ENCODE results near the gene LMTK3.
"Not testable (repeated sequence)": the region's sequence is repeated elsewhere in the genome, so short reads cannot be mapped to it uniquely, and the experiment has no call there.

LMTK3 gene

GRCh38 chr19:48490981-48491792 lies 20.4 kb downstream of the LMTK3 start:
- no peak for DNase-seq (ENCODE audit: low spot score)

DNA sequence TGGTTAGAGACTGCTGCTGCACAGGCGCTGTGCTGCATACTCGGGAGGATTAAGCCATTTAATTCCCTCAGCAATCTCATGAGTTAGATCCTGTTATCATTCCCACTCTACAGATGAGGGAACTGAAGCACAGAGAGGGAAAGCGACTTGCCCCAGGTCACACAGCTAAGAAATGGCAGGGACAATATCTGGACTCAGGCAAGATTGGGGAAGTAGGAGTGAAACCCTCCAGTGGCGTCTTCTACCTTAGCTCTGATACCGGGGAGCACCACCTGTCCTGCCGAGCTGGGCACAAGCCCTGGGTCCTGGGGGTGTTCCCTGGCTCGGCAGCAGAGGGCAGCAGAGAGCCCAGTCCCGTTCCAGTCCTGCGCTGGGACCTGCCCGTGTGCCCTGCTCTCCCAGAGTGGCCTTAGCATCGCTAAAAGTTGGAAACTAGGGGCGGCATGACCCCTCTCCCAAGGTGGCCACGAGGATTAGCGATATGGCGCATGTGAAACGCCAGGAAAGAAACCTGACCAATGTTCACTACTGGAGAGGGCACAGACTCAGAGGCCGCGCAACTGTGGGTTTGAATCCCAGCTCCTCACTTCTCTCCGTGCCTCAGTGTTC lies 21.9 kb downstream of the LMTK3 start:
- no peak for DNase-seq (ENCODE audit: low spot score)

- not testable (repeated sequence) for DNase-seq (ENCODE audit: low spot score)
Measured at GRCh38 chr19:48488478-48488877, 23.2 kb downstream of the LMTK3 start.

DNA sequence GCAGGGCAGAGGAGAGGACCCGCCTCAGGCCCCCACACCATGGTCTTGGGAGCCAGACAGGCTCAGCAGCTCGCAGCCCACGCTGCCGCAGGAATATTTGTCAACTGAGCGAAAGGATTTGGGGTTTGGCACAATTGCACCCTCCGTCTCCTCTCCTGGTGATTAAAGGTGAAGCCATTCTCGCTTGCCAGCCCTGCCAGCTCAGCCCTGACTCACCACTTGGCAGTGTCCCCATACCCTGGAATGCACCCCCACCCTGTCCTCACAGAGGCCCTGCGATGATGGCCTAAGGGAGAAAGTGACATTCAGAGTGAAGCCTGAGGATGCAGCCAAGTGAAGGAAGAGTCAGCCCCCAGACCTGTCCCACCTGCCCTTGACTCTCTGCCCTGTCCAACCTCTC lies 23.7 kb downstream of the LMTK3 start:
- no peak for DNase-seq (ENCODE audit: low spot score)

DNA sequence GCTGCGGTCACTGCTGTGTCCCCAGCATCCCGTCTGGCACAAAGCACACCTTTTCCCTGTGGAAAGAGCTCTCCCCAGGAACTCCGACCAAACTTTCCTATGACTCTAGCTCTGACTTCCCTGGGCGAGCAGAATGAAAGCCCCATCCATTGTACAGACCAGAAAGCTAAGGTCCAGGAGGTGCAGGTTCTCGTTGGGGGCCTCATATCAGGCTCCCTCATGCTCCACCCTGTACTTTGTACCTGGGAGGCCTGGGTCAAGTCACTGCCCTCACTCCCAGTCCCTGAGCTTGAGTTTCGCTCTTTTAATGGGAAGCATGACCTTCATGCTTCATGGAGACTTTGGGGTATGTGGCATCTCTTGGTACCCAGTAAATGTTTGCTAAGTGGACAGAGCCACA lies 24.1 kb downstream of the LMTK3 start:
- no peak for DNase-seq (ENCODE audit: low spot score)

DNA sequence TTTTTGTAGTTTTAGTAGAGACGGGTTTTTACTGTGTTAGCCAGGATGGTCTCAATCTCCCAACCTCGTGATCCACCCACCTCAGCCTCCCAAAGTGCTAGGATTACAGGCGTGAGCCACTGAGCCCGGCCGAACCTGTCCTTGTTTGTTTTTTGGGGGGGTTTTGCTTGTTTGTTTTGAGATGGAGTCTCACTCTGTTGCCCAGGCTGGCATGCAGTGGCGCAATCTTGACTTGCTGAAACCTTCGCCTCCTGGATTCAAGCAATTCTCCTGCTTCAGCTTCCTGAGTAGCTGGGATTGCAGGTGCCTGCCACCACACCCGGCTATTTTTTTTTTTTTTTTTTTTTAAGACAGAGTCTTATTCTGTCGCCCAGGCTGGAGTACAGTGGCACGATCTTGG lies 24.9 kb downstream of the LMTK3 start:
- not testable (repeated sequence) for DNase-seq (ENCODE audit: low spot score)

DNA sequence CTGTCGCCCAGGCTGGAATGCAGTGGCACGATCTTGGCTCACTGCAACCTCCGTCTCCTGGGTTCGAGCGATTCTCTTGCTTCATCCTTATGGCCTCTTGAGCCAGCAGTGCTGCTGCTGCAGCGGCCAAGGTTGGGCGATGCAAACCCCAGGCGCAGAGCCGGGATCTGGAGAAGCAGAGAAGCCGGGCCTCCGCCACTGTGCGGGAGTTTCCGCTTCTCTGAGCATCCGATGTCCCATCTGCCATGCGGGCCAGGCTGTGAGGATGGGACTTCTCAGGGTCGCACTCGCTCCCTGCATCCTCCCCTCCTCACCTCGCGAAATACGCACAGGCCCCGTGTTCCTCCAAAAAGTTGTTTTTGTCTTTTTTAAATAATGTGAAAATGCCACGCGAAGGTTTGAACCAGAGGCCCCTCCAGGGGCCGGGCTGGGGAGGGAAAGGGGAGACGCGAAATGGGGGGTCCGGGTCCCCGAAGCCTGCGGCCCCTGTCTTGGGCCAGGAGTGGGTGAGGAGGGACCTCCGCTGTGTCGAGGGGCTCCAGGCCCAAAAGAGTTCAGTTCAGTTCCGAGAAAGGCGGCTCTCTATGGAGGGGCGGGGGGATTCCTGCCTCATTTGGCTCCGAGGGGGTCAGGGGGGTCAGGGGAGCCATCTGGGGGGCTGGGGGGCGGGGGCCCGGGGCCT lies 26.6 kb downstream of the LMTK3 start:
- DNase-seq (ENCODE audit: low spot score), result no peak

- DNase-seq (ENCODE audit: low spot score), result no peak
Measured at GRCh38 chr19:48484247-48484893, 27.3 kb downstream of the LMTK3 start.

GRCh38 chr19:48483301-48483700 lies 28.3 kb downstream of the LMTK3 start:
- DNase-seq (ENCODE audit: low spot score), result no peak

DNA sequence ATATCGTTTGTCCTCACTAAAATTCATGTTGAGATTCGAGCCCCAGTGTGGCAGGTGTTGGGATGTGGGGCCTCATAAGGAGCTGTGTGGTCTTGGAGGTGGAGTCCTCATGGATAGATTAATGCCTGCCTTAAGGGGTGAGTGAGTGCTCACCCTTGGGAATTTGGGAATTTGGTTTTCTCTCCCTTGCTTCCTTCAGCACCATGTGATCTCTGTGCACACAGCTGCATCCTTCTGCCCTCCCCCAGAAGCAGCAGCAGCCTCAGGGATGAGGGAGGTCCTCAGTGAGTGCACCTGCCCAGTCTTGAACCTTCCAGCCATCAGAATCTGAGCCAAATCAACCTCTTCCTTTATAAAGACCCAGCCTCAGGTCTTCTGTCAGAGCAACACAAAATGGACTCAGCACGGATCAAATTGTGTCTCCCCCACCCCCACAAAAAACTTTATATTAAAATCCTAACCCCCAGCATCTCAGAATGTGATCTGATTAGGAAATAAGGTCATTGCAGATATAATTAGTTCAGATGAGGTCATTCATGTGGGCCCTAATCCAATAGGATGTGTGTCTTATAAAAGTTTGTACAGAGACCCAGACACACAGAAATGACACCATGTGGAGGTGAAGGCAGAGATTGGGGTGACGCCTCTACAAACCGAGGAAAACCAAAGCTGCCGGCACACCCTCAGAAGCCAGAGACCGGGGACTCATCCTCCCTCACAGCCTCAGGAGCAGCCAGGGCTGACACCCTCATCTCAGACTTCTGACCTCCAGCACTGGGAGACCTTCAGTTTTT lies 29.6 kb downstream of the LMTK3 start:
- no peak for DNase-seq (ENCODE audit: low spot score)

DNA sequence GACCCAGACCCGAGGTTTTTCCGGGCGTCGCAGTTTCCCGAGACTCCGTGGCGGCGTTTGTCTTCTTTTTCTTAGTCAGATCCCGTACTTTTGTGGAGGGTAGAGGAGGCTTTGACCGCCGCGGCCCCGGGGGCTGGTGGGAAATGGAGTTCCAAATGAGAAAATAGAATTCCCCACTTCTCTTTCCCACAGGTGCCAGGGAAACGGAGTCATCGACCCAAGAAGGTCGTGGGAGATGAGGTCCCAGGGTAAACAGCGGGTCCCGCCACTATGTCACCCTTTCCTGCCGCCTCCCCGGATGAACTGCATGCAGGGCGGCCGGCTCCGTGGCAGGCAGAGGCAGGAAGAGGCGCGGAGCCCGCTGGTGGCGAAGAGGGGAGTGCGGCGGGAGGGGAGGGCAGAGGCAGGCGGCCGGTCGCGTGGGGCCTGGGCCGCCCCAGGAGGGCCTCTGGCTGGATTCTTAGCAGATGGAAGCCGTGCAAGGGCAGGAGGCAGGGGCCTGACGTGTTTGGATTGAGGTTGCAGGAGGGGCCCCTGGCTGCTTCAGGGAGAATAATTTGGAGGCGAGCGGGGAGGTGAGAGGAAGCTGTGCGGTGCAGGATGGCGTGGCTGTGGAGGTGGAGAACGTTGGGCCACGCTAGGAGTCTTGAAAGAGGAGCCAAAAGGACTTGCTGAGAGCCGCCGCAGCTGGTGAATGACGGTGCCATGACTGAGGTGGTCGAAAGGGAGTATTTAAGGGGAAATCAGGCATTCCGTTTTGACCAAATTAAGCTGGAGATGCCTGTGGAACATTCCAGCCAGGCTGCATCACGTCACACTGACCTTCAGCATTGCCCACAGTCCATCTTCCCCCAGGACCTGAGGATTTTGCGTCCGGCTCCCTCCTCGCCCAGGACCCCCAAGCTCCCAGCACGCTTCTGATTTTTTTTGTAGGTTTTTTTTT lies 30.8 kb downstream of the LMTK3 start:
- no peak for DNase-seq (ENCODE audit: low spot score)

- DNase-seq (ENCODE audit: low spot score), result no peak
Measured at GRCh38 chr19:48480183-48480557, 31.5 kb downstream of the LMTK3 start.

DNA sequence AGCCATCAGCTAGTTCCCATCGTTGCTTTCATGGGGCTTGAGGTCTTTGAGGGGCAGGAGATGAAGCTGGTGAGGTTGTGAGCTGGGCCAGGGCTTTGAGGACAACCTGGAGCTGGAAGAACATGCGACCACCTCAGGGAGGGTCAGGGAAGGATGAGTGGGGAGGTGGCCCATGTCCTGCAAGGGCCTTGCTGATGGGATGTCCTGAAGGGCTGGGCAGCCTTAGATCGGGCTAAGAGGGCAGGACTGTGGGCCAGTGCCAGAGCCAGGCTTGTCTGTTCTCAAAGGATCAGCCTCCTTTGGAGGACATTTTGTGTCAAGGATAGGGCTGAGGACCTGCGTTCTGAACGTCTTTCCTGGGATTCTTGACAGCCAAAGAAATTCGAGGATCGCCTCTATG lies 31.9 kb downstream of the LMTK3 start:
- DNase-seq (ENCODE audit: low spot score), result no peak

GRCh38 chr19:48478339-48479256 lies 33.0 kb downstream of the LMTK3 start:
- DNase-seq (ENCODE audit: low spot score), result no peak

- DNase-seq (ENCODE audit: low spot score), result no peak
Measured at GRCh38 chr19:48477698-48478338, 33.8 kb downstream of the LMTK3 start.

DNA sequence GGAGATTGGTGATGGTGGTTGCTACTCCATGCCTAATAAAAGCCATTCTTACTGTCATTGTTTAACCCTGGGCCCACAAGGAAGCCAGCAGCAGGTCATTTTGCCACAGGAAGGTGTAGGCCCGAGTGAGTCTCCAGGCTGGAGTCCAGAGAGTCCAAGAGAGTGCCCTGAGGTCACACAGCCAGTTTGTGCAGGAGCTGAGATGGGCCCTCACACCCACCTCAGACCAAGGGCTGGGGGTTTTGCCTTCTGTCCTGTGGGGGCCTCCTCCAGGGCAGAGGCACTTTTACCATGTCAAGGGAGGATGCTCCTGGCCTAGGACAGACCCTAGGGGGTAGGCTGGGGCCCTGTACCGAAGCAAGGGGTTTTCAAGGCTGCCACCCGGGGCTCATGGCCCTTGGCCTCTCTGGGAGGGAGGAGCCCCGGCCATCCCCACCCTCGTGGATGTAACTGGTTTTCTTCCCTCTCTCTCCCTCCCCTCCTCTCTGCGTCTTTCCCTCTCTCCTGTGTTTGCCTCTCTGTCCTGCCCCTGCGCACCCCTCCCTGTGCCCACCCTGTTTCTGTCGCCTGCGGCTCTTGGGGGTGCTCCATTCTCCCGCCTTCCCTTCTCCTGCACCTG lies 34.5 kb downstream of the LMTK3 start:
- no peak for DNase-seq (ENCODE audit: low spot score)

GRCh38 chr19:48476176-48476575 lies 35.5 kb downstream of the LMTK3 start:
- DNase-seq (ENCODE audit: low spot score), result no peak

DNA sequence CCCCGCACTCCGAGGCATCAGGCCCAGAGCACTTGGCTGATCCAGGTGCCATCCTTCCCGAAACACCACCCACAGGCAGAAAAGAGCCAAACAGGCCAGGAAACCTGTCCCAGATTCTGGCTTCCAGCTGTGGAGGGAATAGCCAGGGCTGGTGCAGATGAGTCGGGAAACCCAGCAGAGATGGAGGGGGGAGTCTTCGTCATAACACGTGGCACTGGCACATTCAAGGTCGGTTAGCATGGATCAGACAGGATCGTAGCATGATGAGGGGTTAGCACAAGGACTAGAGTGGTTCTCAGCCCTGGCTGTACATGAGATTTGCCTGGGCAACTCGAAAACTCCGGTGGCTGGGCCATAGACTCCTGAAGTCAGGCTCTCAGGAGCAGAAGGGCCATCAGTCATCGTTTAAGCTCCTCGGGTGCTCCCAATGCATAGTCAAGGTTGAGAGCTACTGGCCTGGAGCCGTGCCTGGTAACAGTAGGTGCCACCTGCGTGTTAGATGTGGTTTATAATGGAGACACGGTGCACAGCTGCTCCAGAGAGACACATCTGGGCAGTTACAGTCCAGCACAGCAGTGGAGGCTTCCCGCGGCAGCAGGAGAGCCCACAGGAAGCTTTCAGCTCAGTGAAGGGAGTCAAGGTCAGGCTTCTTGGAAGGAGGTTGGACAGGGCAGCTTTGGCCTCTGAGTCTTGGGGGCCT lies 36.1 kb downstream of the LMTK3 start:
- no peak for DNase-seq (ENCODE audit: low spot score)
